ENCODE measurements around the gene LRRFIP1.
A peak's percentile ranks its signal among the peaks of the same experiment; 100 is the strongest.
"Not testable (repeated sequence)": the region's sequence is repeated elsewhere in the genome, so short reads cannot be mapped to it uniquely, and the experiment has no call there.

Gene LRRFIP1

GRCh38 chr2:237744613-237745249 lies 117.3 kb downstream of the LRRFIP1 start:
- peak; percentile 59 to 84 for DNase-seq
- TF ChIP-seq POLR2A (IDR thresholded peaks at IDR 0.05; ENCODE audit: low read length) (no peak), GATA1 (IDR thresholded peaks at IDR 0.05; ENCODE audit: low read depth, low read length) (no peak)

GRCh38 chr2:237745250-237745613 lies 117.8 kb downstream of the LRRFIP1 start:
- TF ChIP-seq GATA1 (IDR thresholded peaks at IDR 0.05; ENCODE audit: low read depth, low read length) (no peak), POLR2A (IDR thresholded peaks at IDR 0.05; ENCODE audit: low read length) (no peak)
- no peak for DNase-seq

- no peak for DNase-seq
- TF ChIP-seq POLR2A (IDR thresholded peaks at IDR 0.05; ENCODE audit: low read length), result no peak
- TF ChIP-seq GATA1 (IDR thresholded peaks at IDR 0.05; ENCODE audit: low read depth, low read length), result no peak
Observed at GRCh38 chr2:237746302-237747080, 119.1 kb downstream of the LRRFIP1 start.

- DNase-seq, result no peak
- TF ChIP-seq POLR2A (IDR thresholded peaks at IDR 0.05; ENCODE audit: low read length) (no peak), GATA1 (IDR thresholded peaks at IDR 0.05; ENCODE audit: low read depth, low read length) (no peak)
Observed at GRCh38 chr2:237747189-237747588, 119.8 kb downstream of the LRRFIP1 start.

- no peak for DNase-seq
- no peak for TF ChIP-seq POLR2A (IDR thresholded peaks at IDR 0.05; ENCODE audit: low read length)
- TF ChIP-seq GATA1 (IDR thresholded peaks at IDR 0.05; ENCODE audit: low read depth, low read length), result no peak
Observed at GRCh38 chr2:237749002-237749401, 121.6 kb downstream of the LRRFIP1 start.

- TF ChIP-seq POLR2A (IDR thresholded peaks at IDR 0.05; ENCODE audit: low read length) (no peak), GATA1 (IDR thresholded peaks at IDR 0.05; ENCODE audit: low read depth, low read length) (no peak)
- no peak for DNase-seq
Observed at GRCh38 chr2:237749961-237750360, 122.6 kb downstream of the LRRFIP1 start.

- DNase-seq, result not testable (repeated sequence)
Observed at GRCh38 chr2:237750441-237750840, 123.1 kb downstream of the LRRFIP1 start.

GRCh38 chr2:237752761-237753165 lies 125.4 kb downstream of the LRRFIP1 start:
- TF ChIP-seq POLR2A (IDR thresholded peaks at IDR 0.05; ENCODE audit: low read length), result no peak
- TF ChIP-seq GATA1 (IDR thresholded peaks at IDR 0.05; ENCODE audit: low read depth, low read length), result no peak

GRCh38 chr2:237754182-237754581 lies 126.8 kb downstream of the LRRFIP1 start:
- TF ChIP-seq GATA1 (IDR thresholded peaks at IDR 0.05; ENCODE audit: low read depth, low read length), result no peak
- no peak for TF ChIP-seq POLR2A (IDR thresholded peaks at IDR 0.05; ENCODE audit: low read length)
- peak; percentile 13 to 52 for DNase-seq

More at GRCh38 chr2:237752761-237753165, 125.4 kb downstream of the LRRFIP1 start:
- peak; percentile 10 to 11 for DNase-seq

GRCh38 chr2:237754626-237755248 lies 127.3 kb downstream of the LRRFIP1 start:
- TF ChIP-seq POLR2A (IDR thresholded peaks at IDR 0.05; ENCODE audit: low read length), result no peak
- TF ChIP-seq GATA1 (IDR thresholded peaks at IDR 0.05; ENCODE audit: low read depth, low read length), result no peak
- no peak for DNase-seq

GRCh38 chr2:237757616-237758015 lies 130.2 kb downstream of the LRRFIP1 start:
- DNase-seq, result no peak
- TF ChIP-seq POLR2A (IDR thresholded peaks at IDR 0.05; ENCODE audit: low read length) (no peak), GATA1 (IDR thresholded peaks at IDR 0.05; ENCODE audit: low read depth, low read length) (no peak)

- DNase-seq, result no peak
- no peak for TF ChIP-seq GATA1 (IDR thresholded peaks at IDR 0.05; ENCODE audit: low read depth, low read length)
- TF ChIP-seq POLR2A (IDR thresholded peaks at IDR 0.05; ENCODE audit: low read length), result no peak
Observed at GRCh38 chr2:237758185-237758584, 130.8 kb downstream of the LRRFIP1 start.

- TF ChIP-seq POLR2A (IDR thresholded peaks at IDR 0.05; ENCODE audit: low read length), result no peak
- TF ChIP-seq GATA1 (IDR thresholded peaks at IDR 0.05; ENCODE audit: low read depth, low read length), result no peak
- no peak for DNase-seq
Observed at GRCh38 chr2:237759176-237759575, 131.8 kb downstream of the LRRFIP1 start.
